ENCODE measurements around the gene TCERG1L.

TCERG1L gene

DNA sequence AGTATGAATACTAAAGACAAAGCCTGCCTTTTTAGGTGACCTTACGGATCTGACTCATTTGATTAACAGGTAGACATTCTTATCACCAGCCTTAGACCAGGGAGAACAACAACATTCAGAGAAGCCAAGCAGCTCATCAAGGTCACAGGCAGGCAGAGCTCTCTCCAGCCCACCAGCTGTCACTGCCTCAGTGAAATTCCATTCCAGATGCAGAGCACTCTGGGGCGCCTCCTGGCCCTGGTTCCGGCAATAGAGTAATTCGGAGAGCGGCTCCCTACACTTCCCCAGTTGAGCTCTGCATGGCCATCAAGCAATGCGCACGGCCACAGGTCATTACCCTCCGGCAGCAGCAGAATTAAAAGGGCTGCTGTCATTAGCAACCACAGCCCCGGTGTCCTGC is 164.7 kb downstream of the TCERG1L start:
- no peaks in the 10 kb centered on the region for H4K20me1 ChIP-seq (ENCODE audit: low read depth, low read length)
- no peak overlapping the region for H3K9ac ChIP-seq (ENCODE audit: low read length)
- H3K9me3 ChIP-seq (ENCODE audit: insufficient read depth, low read length), result no peaks in the 10 kb centered on the region

DNA sequence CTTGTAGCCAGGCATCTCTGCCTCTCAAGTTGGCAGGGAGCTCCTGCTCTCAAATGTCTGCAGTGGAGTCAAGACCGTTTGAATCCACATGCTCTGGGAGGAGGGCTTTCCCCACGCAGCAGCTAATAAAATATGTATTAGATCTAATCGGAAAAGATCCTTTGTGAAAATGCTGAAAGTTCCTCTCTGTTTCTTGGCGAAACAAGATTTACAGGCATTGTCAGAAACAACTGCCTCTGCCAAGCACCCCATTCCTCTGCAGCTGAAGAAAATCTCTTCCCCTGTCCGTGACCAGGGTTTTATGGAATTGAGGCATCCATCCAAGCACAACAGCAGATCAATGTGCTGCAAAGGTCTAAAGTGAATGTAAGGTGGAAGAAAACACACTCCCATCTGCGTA is 165.8 kb downstream of the TCERG1L start:
- no peaks in the 10 kb centered on the region for H3K9me3 ChIP-seq (ENCODE audit: insufficient read depth, low read length)
- no peak overlapping the region for H2AFZ ChIP-seq (ENCODE audit: low read depth, low read length, severe bottlenecking)
- H3K9me2 ChIP-seq (replicated peaks; ENCODE audit: insufficient read depth, low read length), result no peaks in the 10 kb centered on the region
- no peak overlapping the region for H3K4me2 ChIP-seq (ENCODE audit: low read depth, low read length, poor library complexity, severe bottlenecking)
- TF ChIP-seq, protein P1, sequence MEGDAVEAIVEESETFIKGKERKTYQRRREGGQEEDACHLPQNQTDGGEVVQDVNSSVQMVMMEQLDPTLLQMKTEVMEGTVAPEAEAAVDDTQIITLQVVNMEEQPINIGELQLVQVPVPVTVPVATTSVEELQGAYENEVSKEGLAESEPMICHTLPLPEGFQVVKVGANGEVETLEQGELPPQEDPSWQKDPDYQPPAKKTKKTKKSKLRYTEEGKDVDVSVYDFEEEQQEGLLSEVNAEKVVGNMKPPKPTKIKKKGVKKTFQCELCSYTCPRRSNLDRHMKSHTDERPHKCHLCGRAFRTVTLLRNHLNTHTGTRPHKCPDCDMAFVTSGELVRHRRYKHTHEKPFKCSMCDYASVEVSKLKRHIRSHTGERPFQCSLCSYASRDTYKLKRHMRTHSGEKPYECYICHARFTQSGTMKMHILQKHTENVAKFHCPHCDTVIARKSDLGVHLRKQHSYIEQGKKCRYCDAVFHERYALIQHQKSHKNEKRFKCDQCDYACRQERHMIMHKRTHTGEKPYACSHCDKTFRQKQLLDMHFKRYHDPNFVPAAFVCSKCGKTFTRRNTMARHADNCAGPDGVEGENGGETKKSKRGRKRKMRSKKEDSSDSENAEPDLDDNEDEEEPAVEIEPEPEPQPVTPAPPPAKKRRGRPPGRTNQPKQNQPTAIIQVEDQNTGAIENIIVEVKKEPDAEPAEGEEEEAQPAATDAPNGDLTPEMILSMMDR (IDR thresholded peaks at IDR 0.05; ENCODE audit: insufficient read depth, low read length, poor library complexity, severe bottlenecking), result no peak
- TF ChIP-seq EZH2phosphoT487 (conservative IDR thresholded peaks at IDR 0.05; ENCODE audit: low read length), result no peak
- H3K4me3 ChIP-seq (ENCODE audit: insufficient read depth, low read length, poor library complexity, severe bottlenecking), result no peak overlapping the region
- H3K36me3 ChIP-seq (ENCODE audit: low read length), result no peaks in the 10 kb centered on the region
- H3K27ac ChIP-seq (ENCODE audit: low read depth, low read length), result no peak overlapping the region
- no peaks in the 10 kb centered on the region for H3F3A ChIP-seq (ENCODE audit: insufficient read depth)
- no peaks in the 10 kb centered on the region for H4K20me1 ChIP-seq (ENCODE audit: low read depth, low read length)
- no peaks in the 10 kb centered on the region for H3K79me2 ChIP-seq (ENCODE audit: insufficient read depth, low read length)
- no peaks in the 10 kb centered on the region for H3K27me3 ChIP-seq (ENCODE audit: low read length)
- no peak overlapping the region for H3K9ac ChIP-seq (ENCODE audit: low read length)

More for the DNA sequence above, 164.7 kb downstream of the TCERG1L start:
- Histone ChIP-seq H2AFZ (ENCODE audit: low read depth, low read length, severe bottlenecking) (no peak overlapping the region), H3K9me2 (replicated peaks; ENCODE audit: insufficient read depth, low read length) (no peaks in the 10 kb centered on the region), H3K79me2 (ENCODE audit: insufficient read depth, low read length) (no peaks in the 10 kb centered on the region), H3K4me2 (ENCODE audit: low read depth, low read length, poor library complexity, severe bottlenecking) (no peak overlapping the region), H3K27ac (ENCODE audit: low read depth, low read length) (no peak overlapping the region), H3K36me3 (ENCODE audit: low read length) (no peaks in the 10 kb centered on the region), H3F3A (ENCODE audit: insufficient read depth) (no peaks in the 10 kb centered on the region), H3K27me3 (ENCODE audit: low read length) (no peaks in the 10 kb centered on the region), H3K4me3 (ENCODE audit: insufficient read depth, low read length, poor library complexity, severe bottlenecking) (no peak overlapping the region)
- TF ChIP-seq EZH2phosphoT487 (conservative IDR thresholded peaks at IDR 0.05; ENCODE audit: low read length), result no peak
- TF ChIP-seq, protein P1 (IDR thresholded peaks at IDR 0.05; ENCODE audit: insufficient read depth, low read length, poor library complexity, severe bottlenecking), result no peak

DNA sequence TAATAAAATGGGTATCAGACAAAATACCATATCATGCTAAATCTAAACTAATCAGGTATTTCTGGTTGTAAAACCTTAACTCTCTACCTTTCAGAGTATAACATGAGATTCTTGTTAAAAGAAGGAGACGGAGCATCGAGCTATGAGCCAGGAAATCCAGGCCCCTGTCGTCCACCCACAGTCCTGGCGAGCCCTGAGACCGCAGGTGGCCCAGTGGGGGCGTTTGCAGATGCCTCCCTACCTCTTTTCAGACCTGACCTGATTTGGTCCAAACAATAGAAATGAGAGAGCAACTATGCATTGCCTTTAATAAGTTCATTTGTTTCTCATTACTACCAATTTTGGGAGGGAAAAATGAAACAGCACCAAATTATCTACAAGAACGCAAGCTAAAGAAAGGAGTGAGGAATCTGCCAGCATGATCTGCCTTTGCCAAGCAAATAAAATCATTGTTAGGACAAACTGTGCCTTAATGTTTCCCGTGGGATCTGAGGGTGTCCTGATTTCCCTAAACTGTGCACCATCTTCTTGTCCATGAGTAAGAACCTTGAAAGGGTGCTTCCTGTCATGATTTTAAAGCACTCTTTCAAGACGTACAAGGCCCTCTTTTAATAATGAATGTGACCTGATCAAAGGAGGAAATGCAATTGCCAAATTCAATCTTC is 166.7 kb downstream of the TCERG1L start:
- no peak overlapping the region for H3K4me3 ChIP-seq (ENCODE audit: insufficient read depth, low read length, poor library complexity, severe bottlenecking)
- no peaks in the 10 kb centered on the region for H3K27me3 ChIP-seq (ENCODE audit: low read length)
- H3K9me3 ChIP-seq (ENCODE audit: insufficient read depth, low read length), result no peaks in the 10 kb centered on the region
- H3K27ac ChIP-seq (ENCODE audit: low read depth, low read length), result no peak overlapping the region
- H4K20me1 ChIP-seq (ENCODE audit: low read depth, low read length), result no peaks in the 10 kb centered on the region
- no peak overlapping the region for H2AFZ ChIP-seq (ENCODE audit: low read depth, low read length, severe bottlenecking)
- H3K4me2 ChIP-seq (ENCODE audit: low read depth, low read length, poor library complexity, severe bottlenecking), result no peak overlapping the region
- no peaks in the 10 kb centered on the region for H3F3A ChIP-seq (ENCODE audit: insufficient read depth)
- H3K36me3 ChIP-seq (ENCODE audit: low read length), result no peaks in the 10 kb centered on the region
- H3K79me2 ChIP-seq (ENCODE audit: insufficient read depth, low read length), result no peaks in the 10 kb centered on the region
- no peaks in the 10 kb centered on the region for H3K9me2 ChIP-seq (replicated peaks; ENCODE audit: insufficient read depth, low read length)
- TF ChIP-seq, protein P1 (IDR thresholded peaks at IDR 0.05; ENCODE audit: insufficient read depth, low read length, poor library complexity, severe bottlenecking), result no peak
- TF ChIP-seq EZH2phosphoT487 (conservative IDR thresholded peaks at IDR 0.05; ENCODE audit: low read length), result no peak
- H3K9ac ChIP-seq (ENCODE audit: low read length), result no peak overlapping the region

All from SU-DHL-6 (cell line).